Transverse colon (tissue), 4 donors: ENCODE data around the gene GINS3. TPM values are rescaled to one million over a fixed set of nuclear protein-coding genes. Genes with fewer than 3 reads are reported as not detected.
A peak's percentile ranks its signal among the peaks of the same experiment; 100 is the strongest.
"Not testable (repeated sequence)": the region's sequence is repeated elsewhere in the genome, so short reads cannot be mapped to it uniquely, and the experiment has no call there.

ENCODE experiments used
- DNase-seq: peaks from one replicate; pipeline ENCODE4 v3.0.0-alpha.2; 2019
- H3K27ac ChIP-seq, 4 donors: fragments of 200-600 bp; sonication (generic); 2 replicates each; pipeline ENCODE4 v1.5.1; 2016 to 2018; ENCODE audit warnings: inconsistent platforms in 4 of 4
- H3K27me3 ChIP-seq: fragments of 200-600 bp; sonication (generic); 2 replicates; pipeline ENCODE4 v1.5.1; 2017; ENCODE audit warnings: inconsistent platforms
- H3K36me3 ChIP-seq, 4 donors: fragments of 200-600 bp; sonication (generic); 2 replicates each; pipeline ENCODE4 v1.5.1; 2017 to 2019; ENCODE audit warnings: inconsistent platforms in 4 of 4
- H3K4me1 ChIP-seq, 4 donors: fragments of 200-600 bp; sonication (generic); 2 replicates each; pipeline ENCODE4 v1.5.1; 2017 to 2020; ENCODE audit warnings: inconsistent platforms in 4 of 4
- H3K4me3 ChIP-seq, 4 donors: fragments of 200-600 bp; sonication (generic); 1 replicate in 1 of 4; 2 replicates in 3 of 4; pipeline versions ENCODE4 v1.5.1 to v1.6.1; 2017 to 2019; ENCODE audit warnings: inconsistent platforms in 4 of 4
- H3K9me3 ChIP-seq, 2 donors: fragments of 200-600 bp; sonication (generic); 2 replicates each; pipeline ENCODE4 v1.5.1; 2017 to 2019; ENCODE audit warnings: inconsistent platforms in 2 of 2
- CTCF ChIP-seq, 5 experiments: fragments of 200-600 bp in 3 of 5; fragments of 450-650 bp in 2 of 5; sonication (generic) in 3 of 5; IDR thresholded peaks; 1 replicate in 2 of 5; 2 replicates in 3 of 5; pipeline ENCODE4 v1.5.1; 2016 to 2017; ENCODE audit warnings: antibody characterized with exemption in 5 of 5, inconsistent platforms in 3 of 5, mild to moderate bottlenecking in 2 of 5, moderate library complexity in 1 of 5
- EP300 ChIP-seq: sonication (generic); formaldehyde crosslinking; IDR thresholded peaks from one replicate; pipeline ENCODE4 v1.6.1; 2017; ENCODE audit warnings: antibody characterized with exemption, low read depth
- POLR2A ChIP-seq: fragments of 450-650 bp; IDR thresholded peaks from one replicate; pipeline ENCODE4 v1.6.1; 2016; ENCODE audit warnings: antibody characterized with exemption, mild to moderate bottlenecking, moderate library complexity
- POLR2AphosphoS5 ChIP-seq, 3 donors: sonication (generic); formaldehyde crosslinking; IDR thresholded peaks; one replicate each; pipeline ENCODE4 v1.6.1; 2016; ENCODE audit warnings: antibody characterized with exemption in 3 of 3
- WGBS, 2 donors: methylation state at CpG; one replicate each; pipeline ENCODE4 v1.1.5; 2018; ENCODE audit warnings: low coverage in 1 of 2; 5-methylcytosine and 5-hydroxymethylcytosine counted together
- in situ Hi-C, 4 donors: fragments of 200-750 bp; cut with MboI; loops; one replicate each; pipeline versions ENCODE4 v1.15.0 to v1.15.1; 2017; ENCODE audit warnings: low sequenced_read_pairs in 3 of 4, low pct_ligation_motif_present in 1 of 4, low pct_unique_long_range_greater_than_20kb in 1 of 4
- intact Hi-C: fragments of 100-400 bp; cut with DNase I; formaldehyde crosslinking; loops from one replicate; pipeline ENCODE4 v1.15.1; 2023; ENCODE audit warnings: low total_unique reads
- total RNA-seq, 4 donors: library from RNA; depleted of rRNA; stranded (reverse); fragments of >200 nt; gene quantifications; one replicate each; pipeline ENCODE4 v1.1.0, GENCODE V29; 2016

GINS3 gene
- total RNA-seq, 4 donors from 2014 or later, result 1.6 to 3.3 TPM; not detected in 2

- H3K4me3 ChIP-seq, result no peak overlapping the region
- H3K9me3 ChIP-seq, result no peaks in the 10 kb centered on the region
- in situ Hi-C loops (no loop called here), intact Hi-C loops (no loop called here)
- TF ChIP-seq POLR2A (no peak), POLR2AphosphoS5 (IDR thresholded peaks at IDR 0.05) (no peak), CTCF (IDR thresholded peaks at IDR 0.05) (no peak), EP300 (no peak)
- H3K27ac ChIP-seq, result no peak overlapping the region
- H3K4me1 ChIP-seq, result peaks cover 0 to 8% (median 4%) of the 10 kb centered on the region in 4 donors
- no peak for DNase-seq
- H3K27me3 ChIP-seq, result no peaks in the 10 kb centered on the region
- H3K36me3 ChIP-seq, result no peaks in the 10 kb centered on the region
Observed at GRCh38 chr16:58389724-58390123, 2.5 kb upstream of the GINS3 start.

GRCh38 chr16:58393138-58393504 is 850 bp downstream of the GINS3 start:
- TF ChIP-seq POLR2A (no peak), EP300 (no peak), CTCF (IDR thresholded peaks at IDR 0.05) (no peak), POLR2AphosphoS5 (IDR thresholded peaks at IDR 0.05) (no peak)
- H3K4me3 ChIP-seq, result peak overlapping the region; percentile 80 to 98 (median 92)
- WGBS, 2 donors, result 48 to 63% methylated on average over 2 of the region's 2 CpGs
- intact Hi-C loops (no loop called here), in situ Hi-C loops (no loop called here)
- no peaks in the 10 kb centered on the region for H3K36me3 ChIP-seq
- no peaks in the 10 kb centered on the region for H3K27me3 ChIP-seq
- peak overlapping the region in 3 of 4 donors; percentile 84 to 89 (median 88) for H3K27ac ChIP-seq
- no peaks in the 10 kb centered on the region for H3K9me3 ChIP-seq
- DNase-seq, result no peak
- peaks cover 0 to 8% (median 4%) of the 10 kb centered on the region in 4 donors for H3K4me1 ChIP-seq

GRCh38 chr16:58396897-58397296 is 4.6 kb downstream of the GINS3 start:
- intact Hi-C loops, in situ Hi-C loops, H3K36me3 ChIP-seq, DNase-seq, H3K4me1 ChIP-seq, H3K27me3 ChIP-seq, H3K27ac ChIP-seq, H3K4me3 ChIP-seq, H3K9me3 ChIP-seq: not testable (repeated sequence)
- WGBS, 2 donors, result 100% methylated on average over 8 of the region's 26 CpGs; no CpG with 5 or more reads in 1 of the 2 donors

- intact Hi-C loops (no loop called here), in situ Hi-C loops (no loop called here)
- no peaks in the 10 kb centered on the region for H3K36me3 ChIP-seq
- no peak overlapping the region for H3K27ac ChIP-seq
- H3K4me3 ChIP-seq, result no peak overlapping the region
- no peak for DNase-seq
- H3K9me3 ChIP-seq, result no peaks in the 10 kb centered on the region
- TF ChIP-seq EP300 (no peak), POLR2AphosphoS5 (IDR thresholded peaks at IDR 0.05) (no peak), POLR2A (no peak), CTCF (IDR thresholded peaks at IDR 0.05) (no peak)
- H3K4me1 ChIP-seq, result no peaks in the 10 kb centered on the region
- no peaks in the 10 kb centered on the region for H3K27me3 ChIP-seq
- WGBS, 2 donors, result 73% methylated on average over 1 of the region's 1 CpG; no CpG with 5 or more reads in 1 of the 2 donors
Observed at GRCh38 chr16:58399718-58400633, 7.7 kb downstream of the GINS3 start.

GRCh38 chr16:58401305-58401704 is 9.0 kb downstream of the GINS3 start:
- H3K4me1 ChIP-seq, H3K27ac ChIP-seq, H3K36me3 ChIP-seq, H3K4me3 ChIP-seq, intact Hi-C loops, DNase-seq, in situ Hi-C loops, H3K9me3 ChIP-seq, H3K27me3 ChIP-seq: not testable (repeated sequence)
- 95 to 100% methylated on average over 1 to 3 of the region's 3 CpGs for WGBS, 2 donors
